NT2/D1 (cell line): ENCODE results near the gene SLC45A1.

Experiments used
- SUZ12 ChIP-seq: IDR thresholded peaks from 2 replicates; pipeline ENCODE4 v1.6.1; 2011; ENCODE audit not compliant: insufficient read length, insufficient read depth; ENCODE audit errors: extremely low read depth
- YY1 ChIP-seq: IDR thresholded peaks from 2 replicates; pipeline ENCODE4 v1.6.1; 2011; ENCODE audit not compliant: insufficient read length, insufficient read depth
- ZNF274 ChIP-seq: IDR thresholded peaks from 2 replicates; pipeline ENCODE4 v1.6.1; 2011; ENCODE audit warnings: mild to moderate bottlenecking, low read depth, low read length

GRCh38 chr1:8333246-8333987, 15.5 kb downstream of the SLC45A1 start:
- no peak for TF ChIP-seq YY1
- no peak for TF ChIP-seq ZNF274
- no peak for TF ChIP-seq SUZ12
